ENCODE data around the gene JMJD7. TPM values are rescaled to one million over a fixed set of nuclear protein-coding genes. Genes with fewer than 3 reads are reported as not detected.

The JMJD7 gene
- total RNA-seq, 3 donors from 2014 or later (not counting 1 experiment from before 2014, with no cell fraction given): 20.3 to 36.4 (median 28.7) TPM

DNA sequence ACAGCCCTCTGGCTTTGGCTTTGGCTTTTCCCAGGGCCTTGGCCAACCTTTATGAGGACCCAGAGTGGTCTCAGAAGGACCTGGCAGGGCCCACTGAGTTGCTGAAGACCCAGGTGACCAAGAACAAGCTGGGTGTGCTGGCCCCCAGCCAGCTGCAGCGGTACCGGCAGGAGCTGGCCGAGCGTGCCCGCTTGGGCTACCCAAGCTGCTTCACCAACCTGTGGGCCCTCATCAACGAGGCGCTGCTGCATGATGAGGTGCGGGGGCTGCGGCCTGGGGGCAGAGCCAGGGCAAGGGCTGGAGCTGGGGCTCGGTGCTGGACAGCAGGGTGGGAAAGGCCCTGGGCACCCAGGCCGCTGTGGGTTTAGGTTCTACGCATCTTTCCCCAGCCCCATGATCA lies 16.9 kb downstream of the JMJD7 start:
- ATAC-seq (no peak), DNase-seq (no peak)
- H3K4me1 Mint-ChIP-seq: peaks cover 0 to 13% of the 10 kb centered on the region in 2 donors
- TF ChIP-seq, protein P1, sequence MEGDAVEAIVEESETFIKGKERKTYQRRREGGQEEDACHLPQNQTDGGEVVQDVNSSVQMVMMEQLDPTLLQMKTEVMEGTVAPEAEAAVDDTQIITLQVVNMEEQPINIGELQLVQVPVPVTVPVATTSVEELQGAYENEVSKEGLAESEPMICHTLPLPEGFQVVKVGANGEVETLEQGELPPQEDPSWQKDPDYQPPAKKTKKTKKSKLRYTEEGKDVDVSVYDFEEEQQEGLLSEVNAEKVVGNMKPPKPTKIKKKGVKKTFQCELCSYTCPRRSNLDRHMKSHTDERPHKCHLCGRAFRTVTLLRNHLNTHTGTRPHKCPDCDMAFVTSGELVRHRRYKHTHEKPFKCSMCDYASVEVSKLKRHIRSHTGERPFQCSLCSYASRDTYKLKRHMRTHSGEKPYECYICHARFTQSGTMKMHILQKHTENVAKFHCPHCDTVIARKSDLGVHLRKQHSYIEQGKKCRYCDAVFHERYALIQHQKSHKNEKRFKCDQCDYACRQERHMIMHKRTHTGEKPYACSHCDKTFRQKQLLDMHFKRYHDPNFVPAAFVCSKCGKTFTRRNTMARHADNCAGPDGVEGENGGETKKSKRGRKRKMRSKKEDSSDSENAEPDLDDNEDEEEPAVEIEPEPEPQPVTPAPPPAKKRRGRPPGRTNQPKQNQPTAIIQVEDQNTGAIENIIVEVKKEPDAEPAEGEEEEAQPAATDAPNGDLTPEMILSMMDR (IDR thresholded peaks at IDR 0.05): no peak
- H3K9me3 Mint-ChIP-seq: no peaks in the 10 kb centered on the region
- H3K4me1 ChIP-seq (ENCODE audit: control insufficient read depth, insufficient read depth, low read length): peaks cover 17% of the 10 kb centered on the region
- no peak overlapping the region for H3K4me3 ChIP-seq (ENCODE audit: low read length)
- H3K9me3 ChIP-seq (ENCODE audit: control insufficient read depth, insufficient read depth, low read length): no peaks in the 10 kb centered on the region
- no peak overlapping the region for H3K4me3 Mint-ChIP-seq
- no peaks in the 10 kb centered on the region for H3K27me3 ChIP-seq (ENCODE audit: control insufficient read depth, insufficient read depth, low read length)
- no peaks in the 10 kb centered on the region for H3K27me3 Mint-ChIP-seq (ENCODE audit: low read depth in 2 of 2)
- H3K36me3 ChIP-seq (ENCODE audit: control insufficient read depth, insufficient read depth, low read length): peaks cover 32% of the 10 kb centered on the region
- H3K27ac ChIP-seq (ENCODE audit: low read length): no peak overlapping the region
- H3K27ac Mint-ChIP-seq: no peak overlapping the region
- 87% methylated on average over 12 of the region's 12 CpGs for WGBS (ENCODE audit: insufficient coverage)
- H3K36me3 Mint-ChIP-seq: peaks cover 5% of the 10 kb centered on the region
- intact Hi-C loops (cut with micrococcal nuclease): no loop called here

DNA sequence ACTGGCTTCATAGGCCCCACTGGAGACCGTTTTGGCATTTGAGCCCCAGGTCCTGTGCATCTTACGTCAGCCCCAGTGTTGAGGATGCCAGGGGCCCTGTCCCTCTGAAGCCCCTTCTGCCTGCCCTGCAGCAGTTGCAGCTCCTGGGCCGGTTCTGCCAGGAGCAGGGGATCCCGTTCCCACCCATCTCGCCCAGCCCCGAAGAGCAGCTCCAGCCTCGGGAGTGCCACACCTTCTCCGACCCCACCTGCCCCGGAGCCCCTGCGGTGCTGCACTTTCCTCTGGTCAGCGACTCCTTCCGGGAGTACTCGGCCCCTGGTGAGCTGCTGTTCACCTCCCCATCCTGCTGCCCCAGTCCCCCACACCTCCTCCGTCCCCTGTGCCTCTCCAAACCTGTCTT lies 19.3 kb downstream of the JMJD7 start:
- no peak for DNase-seq
- Histone ChIP-seq H3K9me3 (ENCODE audit: control insufficient read depth, insufficient read depth, low read length) (no peaks in the 10 kb centered on the region), H3K27ac (ENCODE audit: low read length) (no peak overlapping the region), H3K4me3 (ENCODE audit: low read length) (no peak overlapping the region), H3K27me3 (ENCODE audit: control insufficient read depth, insufficient read depth, low read length) (no peaks in the 10 kb centered on the region), H3K36me3 (ENCODE audit: control insufficient read depth, insufficient read depth, low read length) (peaks cover 25% of the 10 kb centered on the region), H3K4me1 (ENCODE audit: control insufficient read depth, insufficient read depth, low read length) (no peaks in the 10 kb centered on the region)
- Mint-ChIP-seq H3K4me1 (no peaks in the 10 kb centered on the region), H3K36me3 (peaks cover 5% of the 10 kb centered on the region), H3K4me3 (no peak overlapping the region), H3K9me3 (no peaks in the 10 kb centered on the region), H3K27me3 (ENCODE audit: low read depth in 2 of 2) (no peaks in the 10 kb centered on the region), H3K27ac (no peak overlapping the region)
- WGBS (ENCODE audit: insufficient coverage): 95% methylated on average over 14 of the region's 14 CpGs
- TF ChIP-seq, protein P1 (IDR thresholded peaks at IDR 0.05): no peak
- ATAC-seq: no peak
- intact Hi-C loops (cut with micrococcal nuclease): no loop called here

DNA sequence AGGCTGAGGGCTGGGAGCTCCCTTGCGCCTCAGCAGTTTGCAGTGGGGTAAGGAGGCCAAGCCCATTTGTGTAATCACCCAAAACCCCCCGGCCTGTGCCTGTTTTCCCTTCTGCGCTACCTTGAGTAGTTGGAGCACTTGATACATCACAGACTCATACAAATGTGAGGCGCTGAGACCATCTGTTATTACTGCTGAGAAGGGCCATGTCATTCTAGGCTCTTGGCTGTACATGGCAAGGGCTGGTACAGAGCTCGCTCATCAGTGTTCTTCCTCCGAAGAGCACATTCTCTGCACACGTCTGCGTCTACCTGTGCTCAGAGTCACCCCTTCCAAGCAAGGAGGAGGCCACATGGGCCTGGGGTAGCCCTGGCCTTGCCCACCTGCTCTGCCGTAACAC lies 20.1 kb downstream of the JMJD7 start:
- H3K27ac ChIP-seq (ENCODE audit: low read length): no peak overlapping the region
- intact Hi-C loops (cut with micrococcal nuclease): no loop called here
- no peak overlapping the region for H3K4me3 Mint-ChIP-seq
- H3K27me3 Mint-ChIP-seq (ENCODE audit: low read depth in 2 of 2): no peaks in the 10 kb centered on the region
- ATAC-seq (no peak), DNase-seq (no peak)
- H3K36me3 ChIP-seq (ENCODE audit: control insufficient read depth, insufficient read depth, low read length): peaks cover 25% of the 10 kb centered on the region
- TF ChIP-seq, protein P1 (IDR thresholded peaks at IDR 0.05): no peak
- WGBS (ENCODE audit: insufficient coverage): 95% methylated on average over 9 of the region's 9 CpGs
- no peaks in the 10 kb centered on the region for H3K9me3 Mint-ChIP-seq
- H3K4me1 Mint-ChIP-seq: no peaks in the 10 kb centered on the region
- H3K4me1 ChIP-seq (ENCODE audit: control insufficient read depth, insufficient read depth, low read length): no peaks in the 10 kb centered on the region
- no peaks in the 10 kb centered on the region for H3K9me3 ChIP-seq (ENCODE audit: control insufficient read depth, insufficient read depth, low read length)
- no peak overlapping the region for H3K27ac Mint-ChIP-seq
- no peaks in the 10 kb centered on the region for H3K27me3 ChIP-seq (ENCODE audit: control insufficient read depth, insufficient read depth, low read length)
- H3K4me3 ChIP-seq (ENCODE audit: low read length): no peak overlapping the region
- peaks cover 5% of the 10 kb centered on the region for H3K36me3 Mint-ChIP-seq

DNA sequence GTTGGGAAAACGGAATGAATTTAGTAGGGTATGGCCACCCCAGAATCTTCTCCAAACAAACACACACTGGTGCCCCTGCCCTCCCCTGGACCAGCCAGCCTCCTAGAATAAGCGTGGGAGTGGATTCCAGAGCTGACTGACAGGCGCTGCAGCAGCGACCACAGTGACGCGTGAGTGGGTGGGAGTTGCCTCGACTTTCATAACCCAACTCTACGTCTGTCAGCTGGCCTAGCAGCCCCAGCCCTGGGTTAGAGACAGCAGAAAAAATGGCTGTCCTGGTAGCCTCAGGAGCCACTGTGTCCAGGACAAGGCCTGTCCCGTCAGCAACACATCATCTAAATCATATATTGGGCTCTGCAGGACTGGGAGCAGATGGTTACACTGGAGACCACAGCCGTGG lies 20.7 kb downstream of the JMJD7 start:
- Mint-ChIP-seq H3K4me3 (no peak overlapping the region), H3K27ac (no peak overlapping the region), H3K9me3 (no peaks in the 10 kb centered on the region), H3K27me3 (ENCODE audit: low read depth in 2 of 2) (no peaks in the 10 kb centered on the region), H3K4me1 (no peaks in the 10 kb centered on the region), H3K36me3 (peaks cover 5% of the 10 kb centered on the region)
- Histone ChIP-seq H3K4me3 (ENCODE audit: low read length) (no peak overlapping the region), H3K36me3 (ENCODE audit: control insufficient read depth, insufficient read depth, low read length) (peaks cover 23% of the 10 kb centered on the region), H3K27ac (ENCODE audit: low read length) (no peak overlapping the region), H3K4me1 (ENCODE audit: control insufficient read depth, insufficient read depth, low read length) (no peaks in the 10 kb centered on the region), H3K27me3 (ENCODE audit: control insufficient read depth, insufficient read depth, low read length) (no peaks in the 10 kb centered on the region), H3K9me3 (ENCODE audit: control insufficient read depth, insufficient read depth, low read length) (no peaks in the 10 kb centered on the region)
- no peak for ATAC-seq
- 84% methylated on average over 10 of the region's 10 CpGs for WGBS (ENCODE audit: insufficient coverage)
- intact Hi-C loops (cut with micrococcal nuclease): no loop called here
- no peak for DNase-seq
- TF ChIP-seq, protein P1 (IDR thresholded peaks at IDR 0.05): no peak

Measured in natural killer cell (primary cell).